Activated T-cell treated with anti-CD3 and anti-CD28 coated beads for 24 hours (primary cell): Measurements from ENCODE around the gene TRIO.
A peak's percentile ranks its signal among the peaks of the same experiment; 100 is the strongest.
"Not testable (repeated sequence)": the region's sequence is repeated elsewhere in the genome, so short reads cannot be mapped to it uniquely, and the experiment has no call there.

Experiments
- DNase-seq: peaks from one replicate; pipeline ENCODE4 v3.0.0-alpha.2; 2020; ENCODE audit warnings: low read depth

TRIO gene

DNA sequence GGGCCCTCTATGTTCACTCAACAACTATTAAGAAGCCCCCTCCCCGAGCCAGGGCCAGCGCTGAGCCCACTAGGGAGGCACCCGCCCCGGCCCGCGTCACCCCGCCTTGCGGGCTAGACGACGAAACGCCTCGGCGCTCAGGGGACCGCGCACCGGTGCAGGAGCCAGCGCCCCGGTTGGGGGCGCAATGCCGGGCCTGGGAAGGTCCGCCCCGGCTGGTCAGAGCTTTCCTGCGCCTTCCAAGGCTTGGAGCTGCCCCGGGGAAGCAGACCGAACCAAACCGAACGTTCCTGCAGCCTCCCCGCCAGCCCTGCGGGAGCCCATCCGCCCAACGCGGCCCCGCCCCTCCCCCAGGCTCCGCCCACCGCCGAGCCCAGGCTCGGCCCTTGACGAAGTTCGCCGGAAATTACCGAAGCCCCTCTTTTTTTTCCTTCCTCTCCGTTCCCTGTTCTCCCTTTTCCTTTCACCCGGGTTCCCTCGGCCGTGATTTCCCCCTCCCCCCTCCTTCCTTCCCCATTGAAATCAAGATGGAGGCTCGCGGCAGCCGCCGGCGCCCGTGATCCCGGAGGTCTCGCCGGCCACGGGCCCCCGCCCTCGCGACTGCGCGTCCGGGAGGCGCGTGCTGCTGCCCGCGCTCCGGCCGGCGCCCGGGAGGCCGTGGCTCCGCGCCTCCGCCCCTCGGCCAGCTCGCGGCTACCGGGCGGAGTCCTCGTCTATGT is at the start of gene TRIO:
TSS of gene TRIO (plus strand) at position 516 of the 719 bp plus-strand sequence. CDS start 384 bp downstream, outside the sequence.
- peak; percentile 73 for DNase-seq

DNA sequence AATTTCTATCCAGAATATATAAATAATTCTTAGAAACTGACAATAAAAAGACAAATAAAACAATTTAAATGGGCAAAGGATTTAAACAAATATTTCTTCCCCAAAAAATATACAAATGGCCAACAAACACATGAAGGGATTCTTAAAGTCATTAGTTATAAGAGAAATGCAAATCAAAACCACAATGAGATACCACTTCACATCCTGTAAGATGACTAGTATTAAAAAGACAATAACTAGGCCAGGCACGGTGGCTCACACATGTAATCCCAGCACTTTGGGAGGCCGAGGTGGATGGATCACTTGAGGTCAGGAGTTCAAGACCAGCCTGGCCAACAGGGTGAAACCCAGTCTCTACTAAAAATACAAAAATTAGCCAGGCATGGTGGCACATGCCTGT is 45.8 kb upstream of the TRIO start:
- DNase-seq: not testable (repeated sequence)

DNA sequence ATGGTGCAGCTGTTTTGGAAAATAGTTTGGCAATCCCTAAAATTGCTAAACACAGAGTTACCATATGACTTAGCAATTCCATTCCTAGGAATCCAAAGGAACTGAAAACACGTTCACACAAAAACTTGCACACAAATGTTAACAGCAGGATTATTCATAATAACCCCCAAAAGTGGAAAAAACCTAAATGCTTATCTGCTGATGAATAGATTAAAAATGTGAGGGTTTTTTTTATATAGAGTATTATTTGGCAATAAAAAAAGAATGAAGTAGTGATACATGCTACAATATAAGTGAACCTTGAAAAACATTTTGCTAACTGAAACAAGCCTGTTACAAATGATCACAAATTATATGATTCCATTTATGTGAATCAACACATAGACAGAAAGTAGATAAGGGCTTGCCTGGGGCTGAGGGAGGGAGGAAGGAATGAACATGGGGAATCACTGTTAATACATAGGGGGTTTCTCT is 45.1 kb upstream of the TRIO start:
- DNase-seq: no peak

DNA sequence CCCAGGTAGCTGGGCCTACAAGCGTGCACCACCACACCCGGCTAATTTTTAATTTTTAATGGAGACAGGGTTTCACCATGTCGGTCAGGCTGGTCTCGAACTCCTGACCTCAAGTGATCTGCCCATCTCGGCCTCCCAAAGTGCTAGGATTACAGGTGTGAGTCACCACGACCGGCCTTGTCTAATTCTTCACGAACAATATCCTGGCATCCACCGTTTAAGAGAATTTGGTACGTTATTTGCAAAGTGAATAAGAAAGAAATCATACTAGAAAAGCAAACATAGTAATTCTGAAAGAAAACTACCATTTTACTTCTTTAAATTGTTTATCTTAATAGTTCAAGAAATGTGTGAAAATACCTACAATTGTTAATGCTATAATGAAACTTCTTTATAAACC is 42.9 kb upstream of the TRIO start:
- no peak for DNase-seq

DNA sequence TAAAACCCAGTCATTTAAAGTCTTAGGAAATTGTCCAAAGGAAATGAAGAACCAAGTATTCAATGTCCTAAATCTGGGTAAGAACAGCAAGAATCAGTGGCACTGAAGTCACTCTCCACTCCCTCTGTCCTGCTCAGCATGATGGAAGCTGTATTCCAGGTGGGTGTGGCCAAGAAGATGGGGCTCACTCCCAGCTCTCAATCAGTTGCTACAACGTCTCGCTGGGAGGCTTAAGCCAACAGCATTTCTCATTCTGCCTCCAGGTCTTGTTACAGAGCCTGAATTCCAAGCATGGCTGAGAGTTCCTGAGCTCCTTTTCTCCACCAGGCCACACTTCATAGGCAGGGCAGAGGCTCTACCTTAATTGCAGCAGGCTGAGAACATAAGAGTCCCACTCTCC is 41.2 kb upstream of the TRIO start:
- DNase-seq: no peak

DNA sequence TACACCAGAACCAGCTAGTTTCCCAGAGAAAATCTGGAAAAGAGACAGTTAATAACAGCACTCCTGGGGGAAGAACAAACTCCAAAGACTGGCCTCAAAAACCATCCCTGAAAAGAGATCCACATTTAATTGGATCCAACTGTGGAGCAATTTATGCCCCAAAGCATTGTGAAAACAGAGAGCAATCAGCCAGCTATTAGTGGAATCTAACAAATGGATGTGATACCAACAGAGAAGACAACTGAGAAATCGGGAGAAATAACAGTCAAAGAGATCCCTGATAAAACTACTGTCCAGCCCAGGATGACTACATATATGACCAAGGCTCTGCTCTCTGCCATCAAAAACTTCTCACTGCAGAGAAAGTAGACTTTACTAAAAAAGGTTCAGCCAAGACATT is 40.5 kb upstream of the TRIO start:
- DNase-seq: no peak

DNA sequence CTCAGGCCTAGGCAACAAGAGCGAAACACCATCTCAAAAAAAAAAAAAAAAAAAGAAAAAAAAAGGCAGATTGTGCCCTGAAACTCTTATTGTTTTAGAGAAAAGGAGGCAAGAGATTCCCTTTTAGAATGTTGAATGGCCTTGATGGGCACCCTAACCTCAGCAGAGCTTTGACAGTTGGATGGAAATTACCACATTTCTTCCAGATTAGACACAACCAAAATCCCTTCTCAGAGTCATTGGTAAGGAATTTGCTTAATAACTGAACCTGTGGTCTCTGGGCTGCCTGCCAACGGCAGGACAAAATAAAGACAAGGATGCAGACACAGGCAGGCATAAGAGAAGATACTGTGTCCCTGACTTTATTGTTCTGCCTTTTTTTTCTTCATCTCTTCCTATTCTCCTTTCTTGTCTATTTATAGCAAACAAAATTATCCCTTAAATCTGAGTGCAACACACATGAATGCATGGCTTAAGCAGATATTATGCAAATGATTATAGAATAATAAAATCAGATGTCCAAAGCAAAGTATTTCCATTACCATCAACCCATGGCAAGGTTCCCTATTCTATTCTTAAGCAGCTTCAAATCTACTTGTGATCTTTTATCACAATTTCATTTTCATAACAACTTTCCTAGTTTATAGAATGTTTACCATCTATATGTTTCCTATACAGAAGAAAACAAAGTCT is 37.3 kb upstream of the TRIO start:
- DNase-seq: no peak

DNA sequence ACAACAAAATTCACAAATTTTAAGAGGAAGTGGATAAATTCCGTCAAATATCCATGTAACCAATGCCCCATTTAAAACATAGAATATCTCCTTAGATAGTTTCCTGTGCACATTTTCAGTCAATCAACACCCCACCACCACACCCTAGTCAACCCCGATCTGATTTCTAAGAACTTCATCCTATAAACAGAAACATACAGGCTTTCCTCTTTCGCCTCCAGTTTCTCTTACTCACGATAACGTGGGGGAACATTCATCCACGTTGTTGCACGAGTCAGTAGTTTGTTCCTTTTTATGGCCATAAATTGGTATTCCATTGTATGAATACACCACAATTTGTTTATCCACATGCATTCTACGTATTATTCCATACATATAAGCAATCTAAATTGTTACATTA is 35.6 kb upstream of the TRIO start:
- DNase-seq: no peak

DNA sequence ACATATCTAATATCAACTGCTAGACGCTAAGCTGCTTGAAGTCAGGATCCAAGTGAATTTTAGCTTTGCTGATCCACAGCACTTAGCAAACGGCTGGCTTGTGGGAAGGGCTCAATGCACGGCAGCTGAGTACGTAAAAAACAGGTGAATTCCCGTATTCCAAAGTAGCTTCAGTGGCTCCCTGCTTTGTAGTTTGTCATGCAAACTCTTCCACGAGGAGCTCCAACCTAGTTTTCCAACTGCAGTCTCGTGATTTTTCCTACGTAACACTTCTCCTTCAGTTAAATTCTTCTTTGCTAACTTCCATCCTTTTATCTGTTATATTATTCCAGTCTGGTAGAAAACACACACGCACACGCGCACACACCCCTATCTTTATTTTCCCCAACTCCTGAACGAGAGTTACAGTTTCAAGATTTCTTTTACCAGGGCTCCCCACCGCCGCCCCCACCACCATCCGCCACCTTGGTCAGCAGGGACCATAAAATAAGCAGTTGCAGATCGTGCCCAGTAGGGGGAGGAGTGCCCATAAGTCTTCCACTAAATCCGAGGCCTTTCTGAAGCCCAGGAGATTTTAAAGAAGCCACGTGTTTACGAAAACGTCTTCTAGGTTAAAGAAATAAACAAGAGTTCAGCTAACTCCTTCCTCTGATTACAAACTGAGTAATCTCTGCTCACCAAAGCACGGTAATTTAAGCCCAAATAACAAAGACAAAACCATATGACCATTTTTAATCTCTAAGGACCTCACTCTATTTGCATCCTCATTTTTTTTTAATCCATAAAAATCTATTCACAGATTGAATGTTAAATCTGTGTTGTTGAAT is 34.8 kb upstream of the TRIO start:
- DNase-seq: no peak

DNA sequence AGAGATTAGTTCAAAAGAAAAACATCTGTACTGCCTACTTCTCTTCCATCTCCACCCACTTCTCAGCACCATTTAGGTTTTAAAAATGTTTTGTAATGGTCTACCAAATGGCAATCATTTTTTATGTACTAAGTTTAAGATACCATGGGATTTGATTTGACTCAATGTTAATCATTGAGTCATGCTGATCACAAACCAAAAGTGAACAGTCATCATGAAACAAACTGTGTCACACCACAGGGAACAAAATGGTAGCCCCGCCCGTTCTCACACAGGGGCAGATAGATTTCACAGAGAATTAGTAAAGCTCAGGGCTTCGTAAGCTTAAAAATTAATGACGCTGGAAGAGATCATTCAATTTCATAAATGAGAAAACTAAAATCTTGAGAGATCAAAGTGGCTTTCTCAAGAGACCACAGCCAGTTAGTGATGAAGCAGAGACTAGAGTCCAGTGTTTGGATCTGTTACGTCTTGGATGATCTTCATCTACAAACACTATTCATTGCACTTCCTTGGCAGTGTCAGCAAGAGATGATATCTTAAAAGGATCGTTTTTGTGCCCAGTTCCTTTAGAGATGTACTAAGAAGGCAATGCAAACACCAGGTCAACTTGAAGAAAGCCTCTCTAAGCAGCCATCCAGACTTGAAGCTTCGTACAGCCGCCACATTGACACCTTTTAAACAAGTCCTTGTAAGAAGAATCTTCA is 33.9 kb upstream of the TRIO start:
- peak; percentile 9 for DNase-seq

DNA sequence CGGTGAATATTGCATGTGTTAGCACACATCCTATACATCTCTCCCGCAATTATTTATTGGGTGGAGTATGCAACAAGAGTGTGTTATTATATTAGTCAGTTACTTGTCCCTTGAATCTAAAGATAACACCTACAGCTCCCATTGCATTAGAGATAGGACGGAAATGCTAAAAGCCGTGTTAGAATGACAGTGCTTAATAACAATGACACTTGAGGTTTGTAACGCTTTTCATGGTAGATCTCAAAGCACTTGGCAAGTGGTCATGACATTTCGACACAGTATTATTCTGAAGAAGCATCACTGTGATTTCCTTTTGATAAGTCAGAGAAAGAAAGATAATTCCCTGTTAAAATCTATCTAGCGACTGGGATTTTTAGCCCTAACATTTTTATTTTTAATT is 33.4 kb upstream of the TRIO start:
- no peak for DNase-seq

DNA sequence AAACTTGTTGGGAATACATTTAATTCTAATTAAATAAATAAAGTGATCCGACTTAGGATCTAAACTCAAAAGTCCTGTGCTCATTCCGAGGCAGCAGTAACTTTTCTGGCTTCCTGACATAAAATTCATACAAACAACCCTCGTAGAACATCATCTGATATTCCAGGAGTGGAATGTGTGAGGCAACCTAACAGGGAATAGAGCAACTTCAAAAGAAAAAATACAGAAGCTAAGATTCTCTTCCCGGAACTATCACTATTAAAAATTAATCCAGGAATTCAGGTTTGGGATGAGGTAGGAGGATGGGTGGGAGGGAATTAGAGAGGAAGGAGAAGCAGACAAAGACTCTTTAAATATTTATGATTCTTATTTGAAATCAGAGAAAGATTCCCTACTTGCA is 32.9 kb upstream of the TRIO start:
- no peak for DNase-seq

DNA sequence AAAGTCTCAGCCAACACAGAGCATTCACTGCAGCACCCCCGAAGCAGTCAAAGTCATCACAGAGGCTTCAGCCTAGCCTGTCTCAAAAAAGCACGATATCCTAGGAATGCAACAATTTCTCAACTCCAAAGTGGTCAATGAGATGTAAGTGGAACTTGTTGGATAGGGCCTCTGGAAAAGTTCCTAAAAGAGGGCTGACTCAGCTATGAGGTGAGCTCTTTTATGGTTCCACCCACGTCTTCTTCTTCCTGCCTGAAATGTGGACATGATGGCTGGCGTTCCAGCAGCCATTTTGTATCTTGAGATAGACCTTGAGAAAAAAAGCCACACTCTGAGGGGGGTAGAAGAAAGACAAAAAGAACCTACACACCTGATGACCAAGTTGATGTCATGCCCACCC is 32.5 kb upstream of the TRIO start:
- no peak for DNase-seq

DNA sequence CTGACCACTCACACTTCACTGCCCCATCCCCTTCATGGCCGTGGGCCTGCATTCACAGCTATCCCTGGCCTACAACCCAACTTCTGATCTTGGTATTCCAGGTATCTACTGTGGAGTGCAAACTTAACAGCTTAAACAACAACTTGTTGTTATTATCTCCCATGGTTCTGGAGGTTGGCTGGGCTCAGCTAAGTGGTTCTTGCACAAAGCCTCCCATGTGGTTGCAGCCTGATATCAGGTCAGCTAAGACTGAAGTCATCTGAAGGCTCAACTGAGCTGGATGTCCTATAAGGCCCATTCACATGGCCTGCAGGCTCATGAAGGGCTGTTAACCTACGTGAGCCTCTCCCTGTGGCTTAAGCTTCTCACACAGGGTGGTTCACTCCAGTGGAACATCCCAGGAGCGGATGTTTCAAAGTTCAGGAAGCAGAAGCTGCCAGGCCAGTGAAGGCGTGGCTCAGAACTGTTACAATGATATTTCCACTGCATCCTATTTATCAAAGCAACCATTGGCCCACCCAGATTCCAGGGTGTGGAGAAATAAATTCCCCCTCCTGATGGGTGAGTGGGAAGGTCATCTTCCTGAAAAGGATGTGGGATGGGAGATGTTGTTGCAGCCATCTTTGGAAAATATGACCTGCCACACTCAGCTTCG is 30.0 kb upstream of the TRIO start:
- no peak for DNase-seq

DNA sequence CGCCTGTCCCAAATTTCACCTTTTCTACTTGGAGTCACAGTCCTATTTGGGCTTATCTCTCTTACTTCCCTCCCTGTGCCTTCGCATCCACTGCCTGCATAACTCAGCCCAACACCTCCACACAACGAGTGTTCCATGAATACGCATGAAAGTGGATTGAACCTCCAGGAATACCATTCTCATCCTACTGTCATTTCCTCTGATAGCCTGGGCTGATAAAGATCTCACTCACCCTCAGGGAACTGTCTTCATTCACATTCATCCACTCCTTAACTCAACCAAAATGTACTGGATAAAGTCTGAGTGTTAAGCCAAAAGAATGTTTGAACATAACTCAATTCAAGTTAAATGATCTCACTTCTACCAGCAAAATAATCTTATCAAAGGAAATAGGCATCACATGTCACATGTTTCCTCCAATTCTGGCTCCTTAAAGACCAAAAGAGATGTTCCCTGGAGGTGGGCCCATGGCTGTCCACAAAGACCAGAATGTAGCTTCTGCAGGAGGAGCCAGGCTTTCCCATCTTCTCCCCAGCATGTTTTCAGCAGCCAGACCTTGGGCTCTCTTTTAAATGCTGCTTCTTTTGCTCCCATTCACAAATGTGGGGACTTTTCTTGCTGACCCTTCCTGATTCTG is 28.4 kb upstream of the TRIO start:
- DNase-seq: no peak

DNA sequence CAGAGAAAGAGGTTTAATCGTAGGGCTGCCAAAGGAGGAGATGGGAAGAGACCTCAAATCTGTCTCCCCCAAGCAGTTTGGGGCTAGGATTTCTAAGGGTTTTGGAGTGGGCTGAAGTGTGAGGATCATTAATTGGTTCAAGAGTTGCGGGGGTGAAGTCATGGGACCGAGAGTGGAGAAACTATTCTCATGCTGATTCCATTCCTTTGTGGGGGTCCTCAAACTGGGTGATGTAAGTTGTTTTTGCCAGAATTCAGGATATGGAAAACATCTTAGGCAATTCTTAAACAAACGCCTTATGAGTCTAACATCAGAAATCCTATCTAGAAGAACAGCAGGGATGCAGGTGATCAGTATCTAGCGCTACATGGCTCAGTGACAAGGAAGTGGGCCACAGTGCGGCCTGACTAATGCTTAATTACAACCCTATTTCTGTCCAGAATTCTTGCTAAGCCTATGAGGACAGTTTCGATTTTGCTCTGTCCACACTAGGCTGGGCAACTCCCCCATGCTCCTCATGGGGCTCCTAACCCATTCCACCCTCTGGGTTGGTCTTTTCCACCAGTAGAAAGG is 27.7 kb upstream of the TRIO start:
- DNase-seq: no peak

DNA sequence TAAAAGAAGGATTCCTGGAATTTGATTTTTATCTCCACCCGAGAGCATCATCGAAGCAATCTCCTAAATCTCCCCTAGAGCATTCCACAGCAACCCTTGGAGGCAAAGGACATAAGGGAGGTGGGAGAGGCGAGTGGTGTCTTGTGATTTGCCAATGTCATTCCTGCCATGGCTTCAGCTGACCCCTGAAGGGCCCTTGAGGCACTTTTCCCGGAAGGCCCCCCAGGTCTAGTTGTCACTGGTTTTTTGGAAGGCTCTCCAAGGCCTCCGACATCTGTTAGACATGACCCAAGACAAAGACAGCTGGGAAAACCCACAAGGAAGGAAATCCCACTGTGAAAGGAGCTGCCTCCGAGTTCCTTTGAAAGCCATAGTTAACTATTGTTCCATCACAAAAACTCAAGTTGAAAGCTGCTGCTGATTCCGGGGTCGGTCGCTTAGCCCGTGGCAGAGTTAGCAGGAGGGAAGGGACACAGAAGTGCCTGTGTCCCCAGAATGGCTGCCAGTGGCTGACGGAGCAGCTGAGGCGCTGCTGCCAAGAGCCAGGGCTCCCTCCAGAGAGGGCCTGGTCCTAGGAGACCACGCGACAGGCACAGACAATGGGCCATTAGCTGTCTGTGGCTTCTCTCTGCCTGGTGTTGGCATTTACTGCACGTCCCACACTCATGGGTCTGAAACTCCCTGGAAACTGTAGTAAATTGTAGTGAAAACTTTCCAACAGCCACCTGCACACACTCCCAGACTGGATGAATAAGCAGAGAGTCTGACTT is 24.4 kb upstream of the TRIO start:
- DNase-seq: no peak

DNA sequence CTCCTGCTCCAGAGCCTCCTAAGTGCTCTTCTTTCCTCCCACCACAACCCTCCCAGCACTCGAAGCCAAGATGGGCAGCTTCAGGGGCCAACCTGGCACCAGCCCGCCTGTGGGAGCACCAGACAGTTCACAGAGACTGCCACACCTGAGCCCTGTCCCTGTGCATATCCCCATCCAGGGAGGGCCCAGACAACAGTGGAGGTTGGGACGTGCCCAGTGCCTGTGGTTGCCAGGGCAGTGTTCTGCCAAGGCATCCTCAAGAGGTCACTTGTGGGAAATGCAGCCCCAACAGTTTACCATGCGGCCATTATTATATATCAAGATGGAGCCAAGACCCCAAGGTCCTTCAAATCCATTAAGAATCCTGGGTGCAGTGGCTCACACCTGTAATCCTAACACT is 23.0 kb upstream of the TRIO start:
- DNase-seq: no peak

DNA sequence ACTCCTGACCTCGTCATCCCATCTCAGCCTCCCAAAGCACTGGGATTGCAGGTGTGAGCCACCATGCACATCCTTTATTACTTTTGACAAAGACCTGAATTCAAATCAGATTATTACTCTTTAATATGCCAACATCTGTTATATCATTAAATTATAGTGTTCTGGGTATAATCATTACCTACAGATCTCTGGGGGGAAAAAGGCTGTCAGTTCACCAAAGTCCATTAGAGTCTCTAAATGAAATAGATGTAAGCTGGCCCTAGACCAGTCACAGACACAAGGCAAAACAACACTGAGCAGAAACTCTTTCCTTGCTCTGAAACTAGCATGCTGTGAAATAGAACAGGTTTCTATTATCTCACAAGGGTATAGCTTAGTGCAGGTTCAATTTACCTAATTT is 21.6 kb upstream of the TRIO start:
- no peak for DNase-seq

DNA sequence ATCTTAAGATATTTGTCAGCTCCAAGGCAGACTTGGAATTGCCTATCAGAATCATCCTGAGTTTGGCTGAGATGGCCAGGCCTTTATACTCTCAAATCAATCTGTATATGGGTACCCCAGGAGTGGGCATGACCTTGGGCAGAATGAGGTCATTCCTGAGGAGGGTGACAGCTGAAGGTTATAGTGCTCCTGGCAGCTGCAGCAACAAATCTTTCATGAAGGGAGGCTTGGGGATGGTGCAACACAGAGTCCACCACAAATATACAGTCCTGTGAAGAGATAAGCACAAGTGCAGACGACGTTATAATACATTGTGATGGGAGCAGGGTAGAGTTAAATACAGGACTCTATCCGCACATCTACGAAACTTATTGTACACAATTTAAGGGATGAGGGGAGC is 21.1 kb upstream of the TRIO start:
- DNase-seq: no peak
